ENCODE data around the gene SCAF1. TPM values are rescaled to one million over a fixed set of nuclear protein-coding genes. Genes with fewer than 3 reads are reported as not detected.

Gene SCAF1
- polyA plus RNA-seq, 1 donor from 2014 or later, result 11.9 TPM

DNA sequence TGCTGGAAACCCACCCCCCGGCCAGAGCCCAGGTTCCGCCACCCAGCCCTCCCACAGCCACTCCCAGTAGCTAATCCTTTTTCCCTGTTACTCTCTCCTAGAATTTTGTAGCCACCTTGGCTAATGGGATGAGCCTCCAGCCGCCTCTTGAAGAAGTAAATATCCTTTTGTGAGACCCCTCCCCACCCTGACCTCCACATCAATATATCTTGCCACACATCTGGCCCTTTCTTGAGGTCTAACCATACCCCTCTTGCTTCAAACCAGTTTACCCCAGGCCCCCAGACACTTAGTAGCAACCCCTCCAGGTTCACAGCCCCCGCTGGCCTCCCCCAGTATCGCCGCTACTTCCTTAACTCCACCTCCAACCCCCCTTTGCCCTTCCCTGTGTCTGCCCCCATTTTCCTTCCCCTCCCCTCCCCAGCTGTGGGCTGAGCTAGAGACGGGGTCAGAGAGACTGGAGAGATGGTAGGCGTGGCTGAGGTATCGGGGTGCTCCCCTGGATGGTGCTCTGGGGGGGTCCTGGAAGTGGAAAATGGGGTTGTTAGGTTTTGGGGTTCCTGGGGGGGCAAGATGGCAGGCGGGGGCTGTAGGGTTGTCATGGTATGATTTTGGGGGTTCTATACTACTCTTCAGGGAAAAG is 37.9 kb downstream of the SCAF1 start:
- Histone ChIP-seq H3K79me2 (replicated peaks; ENCODE audit: insufficient read depth, low read length) (peaks cover 35% of the 10 kb centered on the region), H2AFZ (ENCODE audit: low read depth, low read length) (no peak overlapping the region), H3K27ac (ENCODE audit: low read length) (peak overlapping the region; percentile 91), H4K20me1 (ENCODE audit: insufficient read depth) (no peaks in the 10 kb centered on the region), H3K4me2 (ENCODE audit: low read length) (peak overlapping the region; percentile 35), H3K9me3 (ENCODE audit: low read length) (no peaks in the 10 kb centered on the region), H3K4me3 (ENCODE audit: low read length) (peak overlapping the region; percentile 100), H3K9me2 (ENCODE audit: insufficient read depth, low read length) (no peaks in the 10 kb centered on the region), H3K9ac (ENCODE audit: low read length) (peak overlapping the region; percentile 68), H3F3A (ENCODE audit: insufficient read depth, low read length, poor library complexity, severe bottlenecking) (peaks cover 3% of the 10 kb centered on the region), H3K27me3 (ENCODE audit: insufficient read depth, low read depth, low read length) (no peaks in the 10 kb centered on the region), H3K36me3 (ENCODE audit: insufficient read depth, low read length) (no peaks in the 10 kb centered on the region)
- TF ChIP-seq, protein P1, sequence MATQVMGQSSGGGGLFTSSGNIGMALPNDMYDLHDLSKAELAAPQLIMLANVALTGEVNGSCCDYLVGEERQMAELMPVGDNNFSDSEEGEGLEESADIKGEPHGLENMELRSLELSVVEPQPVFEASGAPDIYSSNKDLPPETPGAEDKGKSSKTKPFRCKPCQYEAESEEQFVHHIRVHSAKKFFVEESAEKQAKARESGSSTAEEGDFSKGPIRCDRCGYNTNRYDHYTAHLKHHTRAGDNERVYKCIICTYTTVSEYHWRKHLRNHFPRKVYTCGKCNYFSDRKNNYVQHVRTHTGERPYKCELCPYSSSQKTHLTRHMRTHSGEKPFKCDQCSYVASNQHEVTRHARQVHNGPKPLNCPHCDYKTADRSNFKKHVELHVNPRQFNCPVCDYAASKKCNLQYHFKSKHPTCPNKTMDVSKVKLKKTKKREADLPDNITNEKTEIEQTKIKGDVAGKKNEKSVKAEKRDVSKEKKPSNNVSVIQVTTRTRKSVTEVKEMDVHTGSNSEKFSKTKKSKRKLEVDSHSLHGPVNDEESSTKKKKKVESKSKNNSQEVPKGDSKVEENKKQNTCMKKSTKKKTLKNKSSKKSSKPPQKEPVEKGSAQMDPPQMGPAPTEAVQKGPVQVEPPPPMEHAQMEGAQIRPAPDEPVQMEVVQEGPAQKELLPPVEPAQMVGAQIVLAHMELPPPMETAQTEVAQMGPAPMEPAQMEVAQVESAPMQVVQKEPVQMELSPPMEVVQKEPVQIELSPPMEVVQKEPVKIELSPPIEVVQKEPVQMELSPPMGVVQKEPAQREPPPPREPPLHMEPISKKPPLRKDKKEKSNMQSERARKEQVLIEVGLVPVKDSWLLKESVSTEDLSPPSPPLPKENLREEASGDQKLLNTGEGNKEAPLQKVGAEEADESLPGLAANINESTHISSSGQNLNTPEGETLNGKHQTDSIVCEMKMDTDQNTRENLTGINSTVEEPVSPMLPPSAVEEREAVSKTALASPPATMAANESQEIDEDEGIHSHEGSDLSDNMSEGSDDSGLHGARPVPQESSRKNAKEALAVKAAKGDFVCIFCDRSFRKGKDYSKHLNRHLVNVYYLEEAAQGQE (IDR thresholded peaks at IDR 0.05; ENCODE audit: borderline replicate concordance), result no peak
- TF ChIP-seq MXI1 (conservative IDR thresholded peaks at IDR 0.05; ENCODE audit: poor library complexity, severe bottlenecking) (no peak), EZH2 (IDR thresholded peaks at IDR 0.05; ENCODE audit: borderline replicate concordance, insufficient read depth, low read length, poor library complexity, severe bottlenecking) (no peak), RAD21 (conservative IDR thresholded peaks at IDR 0.05) (no peak), TAF1 (IDR thresholded peaks at IDR 0.05; ENCODE audit: low read depth) (no peak), EP300 (conservative IDR thresholded peaks at IDR 0.05; ENCODE audit: poor library complexity, severe bottlenecking) (no peak), POLR2AphosphoS5 (IDR thresholded peaks at IDR 0.05) (no peak), SMC3 (conservative IDR thresholded peaks at IDR 0.05; ENCODE audit: poor library complexity) (no peak)
- TF ChIP-seq, protein P2, sequence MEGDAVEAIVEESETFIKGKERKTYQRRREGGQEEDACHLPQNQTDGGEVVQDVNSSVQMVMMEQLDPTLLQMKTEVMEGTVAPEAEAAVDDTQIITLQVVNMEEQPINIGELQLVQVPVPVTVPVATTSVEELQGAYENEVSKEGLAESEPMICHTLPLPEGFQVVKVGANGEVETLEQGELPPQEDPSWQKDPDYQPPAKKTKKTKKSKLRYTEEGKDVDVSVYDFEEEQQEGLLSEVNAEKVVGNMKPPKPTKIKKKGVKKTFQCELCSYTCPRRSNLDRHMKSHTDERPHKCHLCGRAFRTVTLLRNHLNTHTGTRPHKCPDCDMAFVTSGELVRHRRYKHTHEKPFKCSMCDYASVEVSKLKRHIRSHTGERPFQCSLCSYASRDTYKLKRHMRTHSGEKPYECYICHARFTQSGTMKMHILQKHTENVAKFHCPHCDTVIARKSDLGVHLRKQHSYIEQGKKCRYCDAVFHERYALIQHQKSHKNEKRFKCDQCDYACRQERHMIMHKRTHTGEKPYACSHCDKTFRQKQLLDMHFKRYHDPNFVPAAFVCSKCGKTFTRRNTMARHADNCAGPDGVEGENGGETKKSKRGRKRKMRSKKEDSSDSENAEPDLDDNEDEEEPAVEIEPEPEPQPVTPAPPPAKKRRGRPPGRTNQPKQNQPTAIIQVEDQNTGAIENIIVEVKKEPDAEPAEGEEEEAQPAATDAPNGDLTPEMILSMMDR (IDR thresholded peaks at IDR 0.05; ENCODE audit: poor library complexity, severe bottlenecking), result no peak

- Histone ChIP-seq H3K27ac (ENCODE audit: low read length) (peak overlapping the region; percentile 91), H4K20me1 (ENCODE audit: insufficient read depth) (no peaks in the 10 kb centered on the region), H3F3A (ENCODE audit: insufficient read depth, low read length, poor library complexity, severe bottlenecking) (peaks cover 3% of the 10 kb centered on the region), H3K4me2 (ENCODE audit: low read length) (peak overlapping the region; percentile 37), H3K27me3 (ENCODE audit: insufficient read depth, low read depth, low read length) (no peaks in the 10 kb centered on the region), H2AFZ (ENCODE audit: low read depth, low read length) (no peak overlapping the region), H3K9ac (ENCODE audit: low read length) (peak overlapping the region; percentile 68), H3K36me3 (ENCODE audit: insufficient read depth, low read length) (no peaks in the 10 kb centered on the region), H3K9me3 (ENCODE audit: low read length) (no peaks in the 10 kb centered on the region), H3K9me2 (ENCODE audit: insufficient read depth, low read length) (no peaks in the 10 kb centered on the region), H3K79me2 (replicated peaks; ENCODE audit: insufficient read depth, low read length) (peaks cover 35% of the 10 kb centered on the region), H3K4me3 (ENCODE audit: low read length) (peak overlapping the region; percentile 100)
- peak; percentile 57 for TF ChIP-seq TAF1 (IDR thresholded peaks at IDR 0.05; ENCODE audit: low read depth)
- TF ChIP-seq SMC3 (conservative IDR thresholded peaks at IDR 0.05; ENCODE audit: poor library complexity), result peak; percentile 80
- no peak for TF ChIP-seq EZH2 (IDR thresholded peaks at IDR 0.05; ENCODE audit: borderline replicate concordance, insufficient read depth, low read length, poor library complexity, severe bottlenecking)
- peak; percentile 89 for TF ChIP-seq RAD21 (conservative IDR thresholded peaks at IDR 0.05)
- TF ChIP-seq POLR2AphosphoS5 (IDR thresholded peaks at IDR 0.05), result peak; percentile 37
- TF ChIP-seq, protein P1 (IDR thresholded peaks at IDR 0.05; ENCODE audit: borderline replicate concordance), result peak; percentile 48
- peak; percentile 13 for TF ChIP-seq EP300 (conservative IDR thresholded peaks at IDR 0.05; ENCODE audit: poor library complexity, severe bottlenecking)
- peak; percentile 65 for TF ChIP-seq MXI1 (conservative IDR thresholded peaks at IDR 0.05; ENCODE audit: poor library complexity, severe bottlenecking)
- TF ChIP-seq, protein P2 (IDR thresholded peaks at IDR 0.05; ENCODE audit: poor library complexity, severe bottlenecking), result peak; percentile 99
These were observed 38.7 kb downstream of the SCAF1 start for GRCh38 chr19:49680421-49681351.
